GM19025 (cell line): ENCODE results near the gene RAB6B.

ENCODE experiments used
- ATAC-seq: cut with Tn5 transposase; IDR thresholded peaks from one replicate; pipeline ENCODE4 v1.9.1; 2021; ENCODE audit warnings: mild to moderate bottlenecking, low read depth, moderate library complexity; ENCODE audit not compliant: unreplicated experiment

The RAB6B gene

GRCh38 chr3:133860519-133860918, 35.2 kb downstream of the RAB6B start:
- no peak for ATAC-seq

DNA sequence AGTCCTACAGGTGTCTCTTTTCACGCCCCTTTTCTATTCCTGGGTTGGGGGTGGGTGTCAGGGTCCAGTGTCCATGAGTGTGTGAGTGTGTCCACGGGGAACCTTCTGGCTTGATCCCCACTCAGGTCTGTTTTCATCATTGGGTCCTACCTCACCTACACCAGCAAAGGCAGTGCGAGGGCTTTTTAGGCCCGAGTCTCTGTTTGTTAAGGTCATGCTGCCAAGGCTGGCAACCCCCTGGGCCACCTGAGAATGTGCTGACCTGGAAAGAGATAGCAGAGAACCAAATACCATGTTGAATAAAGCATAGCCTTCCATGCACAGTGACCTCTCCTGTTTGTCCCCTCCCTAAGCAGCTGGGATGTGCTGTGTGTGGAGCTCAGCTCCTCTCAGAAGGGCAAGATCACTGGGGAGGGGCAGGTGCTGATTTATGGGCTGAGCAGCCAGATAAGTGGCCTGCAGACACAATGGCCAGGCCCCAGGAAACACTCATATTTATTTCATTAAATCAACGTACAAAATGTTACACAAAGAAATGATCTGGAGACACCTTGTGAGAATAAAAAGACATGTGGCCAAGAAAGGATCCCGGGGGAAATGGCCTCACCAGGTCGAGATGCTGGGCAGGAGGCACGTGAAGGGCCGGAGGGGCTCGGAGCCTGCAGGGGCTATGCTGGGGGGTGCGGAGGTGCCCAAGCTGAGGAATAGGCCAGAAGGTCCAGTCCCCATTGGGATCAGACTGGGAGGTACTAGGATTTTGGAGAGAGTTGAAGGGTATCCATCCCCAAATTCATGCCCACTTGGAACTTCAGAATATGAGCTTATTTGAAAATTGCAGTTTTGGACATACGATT, 36.1 kb downstream of the RAB6B start:
- no peak for ATAC-seq

GRCh38 chr3:133857767-133858166, 37.9 kb downstream of the RAB6B start:
- no peak for ATAC-seq

- no peak for ATAC-seq
These were observed 39.4 kb downstream of the RAB6B start for GRCh38 chr3:133856316-133856715.

DNA sequence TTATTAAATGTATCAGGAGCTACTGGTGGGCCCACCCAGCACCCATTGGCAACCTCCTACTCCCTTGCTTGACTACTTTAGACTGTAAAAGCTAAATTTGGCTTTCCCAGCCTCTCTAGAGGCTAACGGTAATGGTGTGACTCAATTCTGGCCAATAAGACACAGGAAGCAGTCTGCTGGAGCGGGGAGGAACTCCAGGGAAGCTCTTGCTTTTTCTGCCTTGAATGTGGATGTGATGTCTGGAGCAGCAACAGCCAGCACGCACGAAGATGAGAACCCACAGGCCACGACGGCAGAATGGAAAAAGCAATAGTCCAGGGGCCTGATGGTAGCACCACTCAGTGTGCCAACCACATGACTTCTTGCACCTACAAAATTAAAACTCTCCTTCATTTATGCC, 39.9 kb downstream of the RAB6B start:
- ATAC-seq = no peak

- no peak for ATAC-seq
These were observed 40.7 kb downstream of the RAB6B start for GRCh38 chr3:133855002-133855370.

GRCh38 chr3:133854264-133855001, 41.2 kb downstream of the RAB6B start:
- no peak for ATAC-seq

DNA sequence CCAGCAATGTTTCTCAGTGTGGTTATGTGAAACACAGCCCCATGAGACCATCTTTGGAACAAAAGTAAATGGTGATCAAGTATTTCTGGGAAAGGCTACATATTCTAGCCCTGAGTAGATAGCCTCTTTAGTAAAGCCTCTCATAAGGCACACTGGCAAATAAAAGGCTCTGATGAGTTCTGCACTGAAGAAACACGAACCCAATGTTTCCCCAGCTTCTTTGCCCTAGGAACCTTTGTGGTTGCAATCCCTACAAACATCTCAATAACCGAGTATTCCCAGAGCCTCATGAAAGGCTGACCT, 41.8 kb downstream of the RAB6B start:
- ATAC-seq = no peak

DNA sequence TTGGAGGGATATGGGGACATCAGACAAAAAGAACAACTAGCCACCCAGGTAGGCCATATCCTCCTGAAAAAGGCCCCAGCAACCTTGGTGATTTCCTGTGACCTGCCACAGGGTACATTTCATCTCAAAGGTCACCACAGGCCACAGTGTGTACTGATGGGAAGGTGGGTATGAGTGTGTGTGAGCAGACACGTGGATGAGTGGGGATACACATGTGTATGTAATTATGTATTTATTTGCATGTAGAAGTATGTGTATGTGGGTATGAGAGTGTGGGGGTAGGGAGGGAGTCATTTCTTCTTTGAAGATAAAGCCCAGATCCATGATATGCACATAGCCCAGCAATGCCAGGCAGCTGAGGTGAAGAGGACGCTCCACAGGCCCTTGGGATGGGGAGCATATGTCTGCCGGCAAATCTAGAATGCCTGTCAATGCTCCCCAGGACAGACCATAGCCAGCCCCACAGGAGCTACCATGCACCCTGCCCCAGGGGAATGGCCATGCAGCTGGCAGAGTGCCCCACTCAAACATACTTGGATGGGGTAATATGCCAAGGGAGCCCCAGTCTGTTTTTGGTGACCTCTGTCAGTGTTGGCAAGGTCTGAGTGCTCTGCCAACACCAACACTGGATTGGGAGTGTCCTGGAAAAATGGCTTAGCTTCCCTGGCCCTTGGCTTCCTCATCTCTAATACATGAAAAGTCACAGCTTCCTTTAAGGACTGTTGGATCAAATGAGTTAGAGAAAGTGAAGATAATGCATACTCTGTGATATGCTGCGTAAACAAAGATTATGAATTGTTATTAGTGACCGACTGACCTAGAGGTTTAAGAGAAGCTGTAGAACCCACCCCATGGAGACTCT, 42.4 kb downstream of the RAB6B start:
- no peak for ATAC-seq

DNA sequence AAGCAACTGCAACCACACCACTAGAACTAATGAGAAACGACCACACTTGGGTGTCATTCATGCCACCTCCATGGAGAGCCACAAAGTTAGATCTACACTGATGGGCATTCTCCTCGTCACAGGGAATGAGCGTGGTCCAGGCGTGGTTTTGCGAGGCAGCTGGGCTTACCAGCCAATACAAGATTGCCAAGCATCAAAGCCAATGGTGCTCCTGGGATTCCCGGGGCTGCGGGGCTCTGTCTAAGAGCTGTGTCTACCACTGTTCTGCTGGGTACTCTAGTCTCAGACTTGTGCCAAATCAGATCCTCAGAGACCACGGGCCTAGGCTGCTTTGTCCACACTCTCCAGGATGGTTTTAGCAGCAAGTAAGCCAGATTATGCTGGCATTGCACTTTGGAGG, 43.8 kb downstream of the RAB6B start:
- no peak for ATAC-seq

GRCh38 chr3:133851266-133851906, 44.3 kb downstream of the RAB6B start:
- no peak for ATAC-seq

DNA sequence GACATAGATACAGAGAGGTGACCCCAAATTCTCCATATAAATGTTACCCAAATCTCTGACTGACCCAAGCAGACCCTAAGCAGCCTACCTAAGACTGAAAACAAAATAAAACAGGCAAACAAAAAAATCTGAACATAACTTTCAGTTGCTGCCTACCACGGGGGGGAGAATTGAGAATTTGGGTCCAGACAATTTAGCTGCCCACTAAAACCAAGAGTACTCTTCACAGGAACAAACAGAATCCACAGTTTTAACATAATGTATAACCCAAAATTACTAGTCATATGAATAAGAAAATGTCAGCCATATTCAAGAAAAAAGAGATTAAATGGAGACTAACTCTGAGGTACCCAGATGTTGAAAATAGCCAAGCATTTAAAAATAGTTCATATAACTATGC, 45.6 kb downstream of the RAB6B start:
- no peak for ATAC-seq

DNA sequence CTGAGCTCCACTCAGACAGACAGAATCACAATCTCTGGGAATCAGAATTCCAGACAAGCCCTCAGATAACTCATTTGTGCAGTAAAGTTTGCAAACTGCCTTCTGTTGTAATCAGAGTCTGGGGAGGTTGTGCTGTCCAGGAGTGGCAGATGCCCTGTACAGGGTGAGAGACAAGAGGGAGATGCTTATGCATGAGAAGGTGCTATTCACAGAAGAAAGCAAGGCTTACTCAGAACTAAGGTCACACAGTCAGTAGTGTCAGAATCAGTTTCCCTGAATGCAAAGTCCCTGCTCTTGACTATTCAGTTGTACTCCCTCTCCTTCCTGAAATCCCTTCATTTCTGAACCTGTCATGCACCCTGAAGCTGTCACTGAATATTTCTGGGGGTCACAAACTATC, 46.3 kb downstream of the RAB6B start:
- ATAC-seq = no peak

- ATAC-seq = no peak
These were observed 50.6 kb downstream of the RAB6B start for GRCh38 chr3:133845127-133845526.

DNA sequence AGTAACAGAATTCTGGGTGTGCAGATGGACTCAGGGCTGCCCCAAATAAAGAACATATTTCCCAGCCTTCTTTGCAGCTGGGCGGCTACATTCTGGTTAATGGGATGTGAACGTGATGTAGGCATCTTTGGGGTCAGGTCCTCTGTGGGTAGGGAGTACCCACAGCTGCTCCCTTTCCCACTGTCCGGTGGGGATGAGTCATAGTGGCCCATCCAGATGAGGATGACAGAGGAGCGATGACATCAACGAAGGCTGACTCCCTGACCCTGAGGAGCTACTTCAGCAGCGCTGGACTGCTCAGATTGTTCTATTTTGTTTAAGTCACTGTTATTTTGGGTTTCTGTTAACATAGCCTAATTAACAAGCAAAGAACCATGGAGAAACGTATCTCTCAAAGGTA, 52.0 kb downstream of the RAB6B start:
- no peak for ATAC-seq

GRCh38 chr3:133842158-133842557, 53.5 kb downstream of the RAB6B start:
- no peak for ATAC-seq

- ATAC-seq = no peak
These were observed 54.5 kb downstream of the RAB6B start for GRCh38 chr3:133841196-133841595.

DNA sequence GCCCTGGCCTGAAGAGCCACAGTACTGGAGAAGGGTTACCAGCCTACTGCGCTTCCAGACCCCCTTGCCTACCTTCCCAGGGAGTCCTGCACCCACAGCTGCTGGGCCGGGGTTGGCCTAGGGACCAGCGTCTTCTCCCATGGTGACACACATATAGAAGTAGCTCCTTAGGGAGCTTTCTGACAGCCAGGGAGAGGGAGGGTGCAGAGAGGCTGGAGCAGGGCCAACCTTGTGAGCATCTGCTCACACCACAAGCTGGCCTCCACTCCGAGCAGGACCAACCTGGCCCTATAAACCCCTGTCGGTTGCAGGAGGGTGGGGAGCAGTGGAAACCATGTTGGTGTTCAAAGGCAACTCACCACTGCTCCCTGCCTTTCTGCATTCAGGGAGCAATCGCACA, 54.9 kb downstream of the RAB6B start:
- no peak for ATAC-seq

- no peak for ATAC-seq
These were observed 55.5 kb downstream of the RAB6B start for GRCh38 chr3:133840055-133840737.
